ENCODE measurements around the gene PUSL1. TPM values are rescaled to one million over a fixed set of nuclear protein-coding genes. Genes with fewer than 3 reads are reported as not detected.

Gene PUSL1
- total and polyA plus RNA-seq, 2 of the 13 experiments (the other 11 are each of a cell fraction or from before 2014, with no cell fraction given) = 8.3 to 22.2 TPM

DNA sequence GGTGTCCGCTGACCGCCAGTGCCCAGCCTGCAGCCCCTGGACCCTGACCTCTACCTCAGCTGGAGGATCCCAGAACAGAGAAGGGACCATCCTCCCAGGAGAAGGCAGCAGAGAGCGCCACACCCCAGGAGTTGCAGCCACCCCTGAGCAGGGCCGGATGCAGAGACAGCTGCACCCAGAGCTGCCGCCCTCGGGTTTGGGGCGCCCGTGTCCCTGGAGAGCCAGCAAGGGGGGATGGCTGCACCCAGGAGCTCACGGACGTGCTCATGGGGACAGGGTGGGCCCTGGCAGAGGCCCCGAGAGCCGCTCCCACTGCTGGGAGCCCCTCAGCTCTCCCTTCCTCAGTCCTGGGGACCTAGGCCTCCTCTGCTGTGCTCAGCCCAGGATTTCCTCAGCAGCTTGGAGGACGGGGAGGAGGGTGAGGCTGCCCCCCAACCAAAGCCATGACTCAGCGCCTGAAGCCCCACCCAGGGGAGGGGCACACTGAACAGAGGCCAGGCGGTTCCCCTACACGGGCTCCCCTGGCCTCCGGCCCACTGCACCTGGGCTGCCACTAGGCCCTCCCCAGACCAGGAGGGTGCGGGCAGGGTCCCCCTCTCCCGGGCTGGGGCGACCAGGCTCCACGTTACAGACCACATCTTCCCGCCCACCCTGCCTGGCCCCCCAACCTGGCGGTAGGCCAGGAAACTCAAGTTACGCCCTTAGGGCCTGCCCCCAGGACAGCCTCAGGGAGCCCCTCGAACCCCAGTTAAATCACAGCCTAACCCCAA is 2.9 kb upstream of the PUSL1 start (continued):
- TF ChIP-seq, protein P1, sequence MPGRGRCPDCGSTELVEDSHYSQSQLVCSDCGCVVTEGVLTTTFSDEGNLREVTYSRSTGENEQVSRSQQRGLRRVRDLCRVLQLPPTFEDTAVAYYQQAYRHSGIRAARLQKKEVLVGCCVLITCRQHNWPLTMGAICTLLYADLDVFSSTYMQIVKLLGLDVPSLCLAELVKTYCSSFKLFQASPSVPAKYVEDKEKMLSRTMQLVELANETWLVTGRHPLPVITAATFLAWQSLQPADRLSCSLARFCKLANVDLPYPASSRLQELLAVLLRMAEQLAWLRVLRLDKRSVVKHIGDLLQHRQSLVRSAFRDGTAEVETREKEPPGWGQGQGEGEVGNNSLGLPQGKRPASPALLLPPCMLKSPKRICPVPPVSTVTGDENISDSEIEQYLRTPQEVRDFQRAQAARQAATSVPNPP (CRISPR knock-in tag; IDR thresholded peaks at IDR 0.05) = no peak
- TF ChIP-seq PCBP1 (IDR thresholded peaks at IDR 0.05; ENCODE audit: borderline replicate concordance, low read depth, low read length) = no peak
- TF ChIP-seq ZNF558 (CRISPR knock-in tag; IDR thresholded peaks at IDR 0.05; ENCODE audit: borderline replicate concordance) = 0 out of 2 replicates have a peak, but pooled peaks have one; percentile 48
- TF ChIP-seq ZFAT (CRISPR knock-in tag; conservative IDR thresholded peaks at IDR 0.05) = no peak
- no peak for TF ChIP-seq ZEB1 (IDR thresholded peaks at IDR 0.05; ENCODE audit: insufficient replicate concordance, low read depth)
- TF ChIP-seq, protein P2, sequence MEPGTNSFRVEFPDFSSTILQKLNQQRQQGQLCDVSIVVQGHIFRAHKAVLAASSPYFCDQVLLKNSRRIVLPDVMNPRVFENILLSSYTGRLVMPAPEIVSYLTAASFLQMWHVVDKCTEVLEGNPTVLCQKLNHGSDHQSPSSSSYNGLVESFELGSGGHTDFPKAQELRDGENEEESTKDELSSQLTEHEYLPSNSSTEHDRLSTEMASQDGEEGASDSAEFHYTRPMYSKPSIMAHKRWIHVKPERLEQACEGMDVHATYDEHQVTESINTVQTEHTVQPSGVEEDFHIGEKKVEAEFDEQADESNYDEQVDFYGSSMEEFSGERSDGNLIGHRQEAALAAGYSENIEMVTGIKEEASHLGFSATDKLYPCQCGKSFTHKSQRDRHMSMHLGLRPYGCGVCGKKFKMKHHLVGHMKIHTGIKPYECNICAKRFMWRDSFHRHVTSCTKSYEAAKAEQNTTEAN (CRISPR knock-in tag; conservative IDR thresholded peaks at IDR 0.05) = peak; percentile 50; the same call in 1 of the 2 replicates

DNA sequence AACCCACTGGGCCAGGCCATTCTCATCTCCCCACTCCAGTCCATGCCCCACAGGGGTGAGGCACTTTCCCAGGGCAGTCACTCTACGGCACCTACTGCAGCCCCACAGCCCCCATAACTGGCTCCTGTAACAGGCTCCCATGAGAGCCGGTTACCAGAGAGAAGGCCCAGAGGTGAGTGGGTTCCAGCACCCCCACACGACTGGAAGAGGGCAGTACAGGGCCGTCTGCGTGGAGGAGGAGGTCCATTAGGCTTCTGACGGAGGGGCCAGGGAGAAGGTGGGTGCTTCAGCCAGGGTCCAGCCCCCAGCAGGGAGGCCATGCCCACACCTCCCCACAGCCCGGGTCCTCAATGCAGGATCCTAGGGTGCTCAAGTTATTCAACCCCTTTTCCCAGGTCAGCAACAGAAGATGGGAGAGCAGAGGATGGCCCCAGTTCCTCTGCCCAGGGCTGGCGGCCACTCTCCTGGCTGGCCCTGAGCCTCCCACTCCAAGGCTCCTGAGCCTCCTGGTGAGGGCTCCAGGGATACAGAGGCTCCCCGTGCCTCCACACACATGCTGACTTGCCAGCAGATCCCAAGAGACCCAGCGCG is 2.2 kb upstream of the PUSL1 start:
- peak; percentile 18 for FAIRE-seq
- no peak overlapping the region for H2AFZ ChIP-seq (ENCODE audit: low read length)
- peaks cover 2 to 11% of the 10 kb centered on the region in 2 experiments; a peak in 1 of 5 replicates for H3K36me3 ChIP-seq (replicated peaks in 1 of 2; ENCODE audit: control insufficient read depth in 1 of 2, insufficient read depth in 2 of 2, low read length in 2 of 2)
- TF ChIP-seq CHD4 (IDR thresholded peaks at IDR 0.05; ENCODE audit: borderline replicate concordance, low read length) (no peak), RBAK (CRISPR knock-in tag; IDR thresholded peaks at IDR 0.05) (no peak), MXD4 (CRISPR knock-in tag; IDR thresholded peaks at IDR 0.05) (0 out of 2 replicates have a peak, but pooled peaks have one; percentile 17), SSRP1 (CRISPR knock-in tag; IDR thresholded peaks at IDR 0.05) (no peak), NFE2L2 (IDR thresholded peaks at IDR 0.05; ENCODE audit: low read length) (no peak), YEATS4 (CRISPR knock-in tag; IDR thresholded peaks at IDR 0.05; ENCODE audit: borderline replicate concordance) (no peak), ZBTB7A (CRISPR knock-in tag; IDR thresholded peaks at IDR 0.05) (no peak), NFRKB (IDR thresholded peaks at IDR 0.05) (no peak), ZNF614 (CRISPR knock-in tag; IDR thresholded peaks at IDR 0.05; ENCODE audit: borderline replicate concordance) (0 out of 2 replicates have a peak, but pooled peaks have one; percentile 13), TSC22D2 (CRISPR knock-in tag; IDR thresholded peaks at IDR 0.05; ENCODE audit: borderline replicate concordance) (no peak)
- TF ChIP-seq, protein P3, sequence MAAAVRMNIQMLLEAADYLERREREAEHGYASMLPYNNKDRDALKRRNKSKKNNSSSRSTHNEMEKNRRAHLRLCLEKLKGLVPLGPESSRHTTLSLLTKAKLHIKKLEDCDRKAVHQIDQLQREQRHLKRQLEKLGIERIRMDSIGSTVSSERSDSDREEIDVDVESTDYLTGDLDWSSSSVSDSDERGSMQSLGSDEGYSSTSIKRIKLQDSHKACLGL (CRISPR knock-in tag; IDR thresholded peaks at IDR 0.05) = no peak
- TF ChIP-seq, protein P4, sequence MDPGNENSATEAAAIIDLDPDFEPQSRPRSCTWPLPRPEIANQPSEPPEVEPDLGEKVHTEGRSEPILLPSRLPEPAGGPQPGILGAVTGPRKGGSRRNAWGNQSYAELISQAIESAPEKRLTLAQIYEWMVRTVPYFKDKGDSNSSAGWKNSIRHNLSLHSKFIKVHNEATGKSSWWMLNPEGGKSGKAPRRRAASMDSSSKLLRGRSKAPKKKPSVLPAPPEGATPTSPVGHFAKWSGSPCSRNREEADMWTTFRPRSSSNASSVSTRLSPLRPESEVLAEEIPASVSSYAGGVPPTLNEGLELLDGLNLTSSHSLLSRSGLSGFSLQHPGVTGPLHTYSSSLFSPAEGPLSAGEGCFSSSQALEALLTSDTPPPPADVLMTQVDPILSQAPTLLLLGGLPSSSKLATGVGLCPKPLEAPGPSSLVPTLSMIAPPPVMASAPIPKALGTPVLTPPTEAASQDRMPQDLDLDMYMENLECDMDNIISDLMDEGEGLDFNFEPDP (CRISPR knock-in tag; conservative IDR thresholded peaks at IDR 0.05) = no peak

More for the DNA sequence above, 2.2 kb upstream of the PUSL1 start:
- peak overlapping the region; percentile 98 for H3K4me2 ChIP-seq (ENCODE audit: low read depth, low read length)
- in situ Hi-C loops (cut with HindIII; ENCODE audit: extremely low pct_ligation_motif_present, low pct_unique_long_range_greater_than_20kb) (no loop called here), intact Hi-C loops (cut with micrococcal nuclease; ENCODE audit: unreplicated experiment) (no loop called here)
- CTCF ChIA-PET (ENCODE audit: low intra/inter-chr PET ratio, low total read pairs) = no interaction called here
- POLR2A ChIA-PET = interaction anchor here (0.9 to 2.0 kb wide), 7 partner anchors 12 to 181 kb away, joined by 3 to 11 read pairs (median 3); partner anchors contain the start of genes ANKRD65 and UBE2J2
- H4K20me1 ChIP-seq (ENCODE audit: insufficient read depth, low read length) = no peaks in the 10 kb centered on the region; the same call in 1 of the 2 replicates
- H3K79me2 ChIP-seq (ENCODE audit: insufficient read depth, low read length) = peaks cover 15% of the 10 kb centered on the region
- no TSS peak for BruUV-seq (replicated peaks)
- no peaks in the 10 kb centered on the region for H3K9me3 ChIP-seq (ENCODE audit: low read length)
- peak overlapping the region; percentile 79 for H3K27ac ChIP-seq (ENCODE audit: extremely low read length, insufficient read depth, low read length)
- H3K27me3 ChIP-seq (ENCODE audit: control insufficient read depth in 1 of 2, insufficient read depth in 2 of 2, low read length in 2 of 2) = no peaks in the 10 kb centered on the region
- peak; percentile 60 for DNase-seq (ENCODE audit: low spot score)
- H3K4me3 ChIP-seq (replicated peaks in 1 of 3; ENCODE audit: insufficient read depth in 1 of 3, low read depth in 2 of 3, low read length in 3 of 3) = peak overlapping the region; percentile 77 to 93 (median 91)
- peak; percentile 35 for ATAC-seq
- H3K4me1 ChIP-seq (ENCODE audit: insufficient read depth, low read length) = peaks cover 37% of the 10 kb centered on the region
- H3K9ac ChIP-seq (ENCODE audit: insufficient read depth, low read depth, low read length) = peak overlapping the region; percentile 88
- WGBS (ENCODE audit: low lambda C conversion rate) = 3% methylated on average over 7 of the region's 11 CpGs

Data from HepG2 (cell line).